HEK293T (cell line): Measurements from ENCODE around the gene DMD.
A peak's percentile ranks its signal among the peaks of the same experiment; 100 is the strongest.

ENCODE experiments used
- CTCF ChIA-PET: fragments of 350-600 bp; formaldehyde crosslinking; extraction: SDS; loops from one replicate; lab custom pipeline; 2021; ENCODE audit warnings: antibody characterized with exemption, inconsistent platforms; lab: Yijun Ruan, JAX
- POLR2A ChIA-PET: fragments of 350-600 bp; formaldehyde crosslinking; extraction: SDS; loops from one replicate; lab custom pipeline; 2020; ENCODE audit warnings: antibody characterized with exemption, inconsistent platforms; lab: Yijun Ruan, JAX
- DNase-seq: peaks from one replicate; pipeline ENCODE4 v3.0.0; 2012; ENCODE audit warnings: mixed read lengths; ENCODE audit errors: extremely low spot score
- ARNT ChIP-seq: fragments of 450-650 bp; IDR thresholded peaks from 2 replicates; pipeline ENCODE4 v1.6.1; 2017; ENCODE audit warnings: mild to moderate bottlenecking
- BHLHE40 ChIP-seq: fragments of 450-650 bp; IDR thresholded peaks from 2 replicates; pipeline ENCODE4 v1.6.1; 2016; ENCODE audit warnings: mild to moderate bottlenecking, moderate library complexity, borderline replicate concordance
- CTBP1 ChIP-seq: fragments of 450-650 bp; IDR thresholded peaks from 2 replicates; pipeline ENCODE4 v1.6.1; 2016; ENCODE audit warnings: borderline replicate concordance
- ELF4 ChIP-seq: fragments of 450-650 bp; IDR thresholded peaks from 2 replicates; pipeline ENCODE4 v1.6.1; 2017; ENCODE audit warnings: antibody characterized with exemption
- FOXA1 ChIP-seq: fragments of 450-650 bp; IDR thresholded peaks from 2 replicates; pipeline ENCODE4 v1.6.1; 2016; ENCODE audit warnings: mild to moderate bottlenecking
- FOXK2 ChIP-seq: fragments of 450-650 bp; IDR thresholded peaks from 2 replicates; pipeline ENCODE4 v1.6.1; 2016; ENCODE audit warnings: mild to moderate bottlenecking
- FOXM1 ChIP-seq: fragments of 450-650 bp; IDR thresholded peaks from 2 replicates; pipeline ENCODE4 v1.6.1; 2017; ENCODE audit warnings: mild to moderate bottlenecking, borderline replicate concordance
- HDGF ChIP-seq: fragments of 450-650 bp; IDR thresholded peaks from 2 replicates; pipeline ENCODE4 v1.6.1; 2017; ENCODE audit warnings: antibody characterized with exemption, borderline replicate concordance
- L3MBTL2 ChIP-seq: fragments of 450-650 bp; conservative IDR thresholded peaks from 2 replicates; pipeline ENCODE4 v1.6.1; 2016; ENCODE audit warnings: mild to moderate bottlenecking
- LEF1 ChIP-seq: fragments of 450-650 bp; IDR thresholded peaks from 2 replicates; pipeline ENCODE4 v1.6.1; 2017; ENCODE audit warnings: mild to moderate bottlenecking, borderline replicate concordance
- NFRKB ChIP-seq: fragments of 450-650 bp; IDR thresholded peaks from 2 replicates; pipeline ENCODE4 v1.6.1; 2016; ENCODE audit warnings: mild to moderate bottlenecking, moderate library complexity
- PKNOX1 ChIP-seq: fragments of 450-650 bp; IDR thresholded peaks from 2 replicates; pipeline ENCODE4 v1.6.1; 2016
- SP1 ChIP-seq: fragments of 450-650 bp; IDR thresholded peaks from 2 replicates; pipeline ENCODE4 v1.6.1; 2017
- SUZ12 ChIP-seq: fragments of 450-650 bp; IDR thresholded peaks from 2 replicates; pipeline ENCODE4 v1.6.1; 2016; ENCODE audit warnings: mild to moderate bottlenecking
- TARDBP ChIP-seq: fragments of 450-650 bp; IDR thresholded peaks from 2 replicates; pipeline ENCODE4 v1.6.1; 2016
- ZNF384 ChIP-seq: fragments of 450-650 bp; IDR thresholded peaks from 2 replicates; pipeline ENCODE4 v1.6.1; 2016

DMD gene

GRCh38 chrX:31670245-31670644 is 1541.1 kb downstream of the DMD start:
- ChIA-PET CTCF (no interaction called here), POLR2A (no interaction called here)
- no peak for DNase-seq
- TF ChIP-seq ZNF384, result no peak

GRCh38 chrX:31665454-31665853 is 1545.9 kb downstream of the DMD start:
- ChIA-PET POLR2A (no interaction called here), CTCF (no interaction called here)

GRCh38 chrX:31663172-31663571 is 1548.2 kb downstream of the DMD start:
- ChIA-PET CTCF (no interaction called here), POLR2A (no interaction called here)
- no peak for DNase-seq
- TF ChIP-seq SUZ12 (no peak), FOXK2 (no peak), L3MBTL2 (no peak)

More at GRCh38 chrX:31665454-31665853, 1545.9 kb downstream of the DMD start:
- TF ChIP-seq NFRKB, result no peak
- no peak for TF ChIP-seq BHLHE40
- no peak for TF ChIP-seq HDGF
- no peak for DNase-seq

- DNase-seq, result no peak
- TF ChIP-seq SP1 (no peak), PKNOX1 (no peak), SUZ12 (no peak)
- POLR2A ChIA-PET, result no interaction called here
- CTCF ChIA-PET, result interaction anchor here (0.9 kb wide), 1 partner anchor 623 kb away, joined by 3 read pairs; no protein-coding TSS in a partner anchor
Measured at GRCh38 chrX:31661280-31661810, 1550.0 kb downstream of the DMD start.

GRCh38 chrX:31658360-31658759 is 1553.0 kb downstream of the DMD start:
- no peak for TF ChIP-seq ZNF384
- POLR2A ChIA-PET, result no interaction called here
- DNase-seq, result peak; percentile 8
- CTCF ChIA-PET, result interaction anchor here (0.6 to 3.0 kb wide), 7 partner anchors 63 to 620 kb away, joined by 3 to 18 read pairs (median 3); no protein-coding TSS in a partner anchor

- no peak for DNase-seq
- ChIA-PET CTCF (interaction anchor here (1.1 to 3.0 kb wide), 2 partner anchors 7 to 617 kb away, joined by 3 to 18 read pairs; no protein-coding TSS in a partner anchor), POLR2A (no interaction called here)
- TF ChIP-seq FOXK2, result no peak
- no peak for TF ChIP-seq SP1
Measured at GRCh38 chrX:31656013-31656412, 1555.3 kb downstream of the DMD start.

- POLR2A ChIA-PET, result no interaction called here
- no peak for DNase-seq
- CTCF ChIA-PET, result no interaction called here
- TF ChIP-seq L3MBTL2, result no peak
- TF ChIP-seq LEF1, result no peak
- TF ChIP-seq TARDBP, result no peak
- no peak for TF ChIP-seq BHLHE40
- no peak for TF ChIP-seq SP1
- no peak for TF ChIP-seq FOXK2
- no peak for TF ChIP-seq ELF4
- no peak for TF ChIP-seq FOXM1
- TF ChIP-seq NFRKB, result no peak
- TF ChIP-seq CTBP1, result no peak
- TF ChIP-seq ARNT, result no peak
- no peak for TF ChIP-seq SUZ12
- TF ChIP-seq HDGF, result no peak
- no peak for TF ChIP-seq FOXA1
- no peak for TF ChIP-seq PKNOX1
- no peak for TF ChIP-seq ZNF384
Measured at GRCh38 chrX:31653422-31653821, 1557.9 kb downstream of the DMD start.

- DNase-seq, result no peak
- CTCF ChIA-PET, result interaction anchor here (0.6 kb wide), 1 partner anchor 82 kb away, joined by 3 read pairs; no protein-coding TSS in a partner anchor
- POLR2A ChIA-PET, result no interaction called here
- TF ChIP-seq ELF4 (no peak), FOXM1 (no peak), NFRKB (no peak), BHLHE40 (no peak), HDGF (no peak), ZNF384 (no peak), SP1 (no peak), FOXK2 (no peak), LEF1 (no peak), TARDBP (no peak), L3MBTL2 (no peak), SUZ12 (no peak), PKNOX1 (no peak), ARNT (no peak)
Measured at GRCh38 chrX:31652650-31653049, 1558.7 kb downstream of the DMD start.
